Measurements from ENCODE around the gene GSDME. TPM values are rescaled to one million over a fixed set of nuclear protein-coding genes. Genes with fewer than 3 reads are reported as not detected.

GSDME gene
- total and polyA plus RNA-seq, 7 donors = 4.9 to 32.1 (median 14.1) TPM

DNA sequence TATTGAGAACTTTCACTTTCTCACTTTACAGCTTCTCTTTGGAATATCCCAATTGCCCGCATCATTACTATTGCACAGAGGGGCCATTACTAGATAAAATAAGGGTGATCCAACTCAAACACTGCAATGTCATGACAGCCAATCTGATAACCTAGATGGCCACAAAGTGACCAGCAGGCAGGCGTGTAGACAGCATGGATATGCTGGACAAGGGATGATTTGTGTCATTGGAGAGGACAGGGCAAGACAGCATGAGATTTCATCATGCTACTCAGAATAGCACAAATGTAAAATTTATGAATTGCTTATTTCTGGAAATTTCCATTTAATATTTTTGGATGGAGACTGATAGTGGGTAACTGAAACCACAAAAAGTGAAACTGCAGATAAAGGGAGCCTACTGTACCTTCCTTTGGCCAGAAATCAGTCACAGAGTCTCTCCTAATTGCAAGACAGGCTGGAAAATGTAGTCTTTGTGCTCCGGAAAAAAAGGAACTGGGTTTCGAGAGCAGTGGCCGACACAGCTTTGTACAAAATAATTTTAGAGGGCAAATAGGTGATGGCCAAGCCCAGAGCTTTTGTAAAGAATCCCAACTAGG, 6.1 kb upstream of the GSDME start:
- Histone ChIP-seq H3K27ac (peak overlapping the region; percentile 54), H3K9me3 (no peaks in the 10 kb centered on the region), H3K36me3 (ENCODE audit: insufficient read depth in 1 of 2, low read depth in 1 of 2) (no peaks in the 10 kb centered on the region), H3K4me3 (no peak overlapping the region), H3K27me3 (ENCODE audit: insufficient read depth in 3 of 3, low read length in 2 of 3) (no peaks in the 10 kb centered on the region), H3K4me1 (peaks cover 13% of the 10 kb centered on the region)
- 32 to 54% (median 41%) methylated on average over 5 of the region's 5 CpGs for WGBS, 3 donors
- intact Hi-C loops (cut with DNase I) = no loop called here
- peak in 3 of 4 donors; percentile 47 to 66 (median 51) for ATAC-seq
- no peak for DNase-seq
- TF ChIP-seq, protein P1, sequence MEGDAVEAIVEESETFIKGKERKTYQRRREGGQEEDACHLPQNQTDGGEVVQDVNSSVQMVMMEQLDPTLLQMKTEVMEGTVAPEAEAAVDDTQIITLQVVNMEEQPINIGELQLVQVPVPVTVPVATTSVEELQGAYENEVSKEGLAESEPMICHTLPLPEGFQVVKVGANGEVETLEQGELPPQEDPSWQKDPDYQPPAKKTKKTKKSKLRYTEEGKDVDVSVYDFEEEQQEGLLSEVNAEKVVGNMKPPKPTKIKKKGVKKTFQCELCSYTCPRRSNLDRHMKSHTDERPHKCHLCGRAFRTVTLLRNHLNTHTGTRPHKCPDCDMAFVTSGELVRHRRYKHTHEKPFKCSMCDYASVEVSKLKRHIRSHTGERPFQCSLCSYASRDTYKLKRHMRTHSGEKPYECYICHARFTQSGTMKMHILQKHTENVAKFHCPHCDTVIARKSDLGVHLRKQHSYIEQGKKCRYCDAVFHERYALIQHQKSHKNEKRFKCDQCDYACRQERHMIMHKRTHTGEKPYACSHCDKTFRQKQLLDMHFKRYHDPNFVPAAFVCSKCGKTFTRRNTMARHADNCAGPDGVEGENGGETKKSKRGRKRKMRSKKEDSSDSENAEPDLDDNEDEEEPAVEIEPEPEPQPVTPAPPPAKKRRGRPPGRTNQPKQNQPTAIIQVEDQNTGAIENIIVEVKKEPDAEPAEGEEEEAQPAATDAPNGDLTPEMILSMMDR (IDR thresholded peaks at IDR 0.05) = no peak

DNA sequence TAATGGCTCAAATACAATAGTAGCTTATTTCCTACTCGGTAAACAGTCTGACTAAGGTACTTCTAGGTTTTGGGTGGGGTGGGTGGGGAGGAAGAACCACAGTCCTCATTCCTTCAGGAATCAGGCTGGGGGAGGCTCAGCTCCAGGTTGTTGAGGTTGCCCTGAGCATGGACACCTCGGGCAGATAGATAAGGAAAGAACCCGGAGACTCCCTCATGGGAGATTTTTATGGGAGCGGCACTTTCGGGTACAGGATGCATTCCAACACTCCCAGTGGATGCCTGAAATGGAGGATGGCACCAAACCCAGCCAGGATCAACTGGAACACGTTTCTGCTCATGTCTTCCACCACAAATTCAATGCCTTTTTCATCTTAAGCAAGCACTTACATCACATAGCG, 5.5 kb upstream of the GSDME start:
- Histone ChIP-seq H3K9me3 (no peaks in the 10 kb centered on the region), H3K27me3 (ENCODE audit: insufficient read depth in 3 of 3, low read length in 2 of 3) (no peaks in the 10 kb centered on the region), H3K4me3 (no peak overlapping the region), H3K36me3 (ENCODE audit: insufficient read depth in 1 of 2, low read depth in 1 of 2) (no peaks in the 10 kb centered on the region), H3K27ac (peak overlapping the region; percentile 54), H3K4me1 (peaks cover 19% of the 10 kb centered on the region)
- DNase-seq (no peak), ATAC-seq (no peak)
- TF ChIP-seq, protein P1 (IDR thresholded peaks at IDR 0.05) = no peak
- intact Hi-C loops (cut with DNase I) = no loop called here
- WGBS, 3 donors = 69 to 82% (median 80%) methylated on average over 7 of the region's 7 CpGs

GRCh38 chr7:24760968-24761367, 3.7 kb upstream of the GSDME start:
- Histone ChIP-seq H3K27me3 (ENCODE audit: insufficient read depth in 3 of 3, low read length in 2 of 3) (no peaks in the 10 kb centered on the region), H3K27ac (no peak overlapping the region), H3K4me1 (peaks cover 22% of the 10 kb centered on the region), H3K4me3 (no peak overlapping the region), H3K36me3 (ENCODE audit: insufficient read depth in 1 of 2, low read depth in 1 of 2) (no peaks in the 10 kb centered on the region), H3K9me3 (no peaks in the 10 kb centered on the region)
- DNase-seq (no peak), ATAC-seq (no peak)
- intact Hi-C loops (cut with DNase I) = no loop called here
- whole genome bisulfite sequencing, 3 donors = 68 to 91% (median 90%) methylated on average over 1 of the region's 1 CpG
- TF ChIP-seq, protein P1 (IDR thresholded peaks at IDR 0.05) = no peak

GRCh38 chr7:24756545-24757352, 515 bp downstream of the GSDME start:
- H3K4me3 ChIP-seq = peak overlapping the region; percentile 90
- peak; percentile 57 to 66 (median 64) for ATAC-seq
- H3K27ac ChIP-seq = peak overlapping the region; percentile 92
- peaks cover 27% of the 10 kb centered on the region for H3K4me1 ChIP-seq
- intact Hi-C loops (cut with DNase I) = no loop called here
- H3K27me3 ChIP-seq (ENCODE audit: insufficient read depth in 3 of 3, low read length in 2 of 3) = no peaks in the 10 kb centered on the region
- no peaks in the 10 kb centered on the region for H3K9me3 ChIP-seq
- 4 to 7% (median 6%) methylated on average over 43 to 54 of the region's 54 CpGs for WGBS, 3 donors
- H3K36me3 ChIP-seq (ENCODE audit: insufficient read depth in 1 of 2, low read depth in 1 of 2) = no peaks in the 10 kb centered on the region
- TF ChIP-seq, protein P1 (IDR thresholded peaks at IDR 0.05) = no peak
- DNase-seq = peak; percentile 67 to 78

Measured in psoas muscle (tissue), 8 donors.